Heart left ventricle (tissue), 16 donors: ENCODE measurements around the gene FUT2. TPM values are rescaled to one million over a fixed set of nuclear protein-coding genes. Genes with fewer than 3 reads are reported as not detected.
"Not testable (repeated sequence)": the region's sequence is repeated elsewhere in the genome, so short reads cannot be mapped to it uniquely, and the experiment has no call there.

Experiments used
- ATAC-seq, 4 donors: fragments of 200-7000 bp; cut with Tn5 transposase; one replicate each; pipeline ENCODE4 v1.9.1; 2020 to 2022; ENCODE audit warnings: moderate library complexity in 4 of 4, mild to moderate bottlenecking in 3 of 4, moderate number of reproducible peaks in 1 of 4
- DNase-seq, 5 donors: peaks; one replicate each; pipeline ENCODE4 v3.0.0-alpha.2; 2020
- H3K27ac ChIP-seq, 12 donors: fragments of 200-600 bp; sonication (generic) in 4 of 12; one replicate each; pipeline versions ENCODE4 v1.5.0 to v1.8.0; 2016 to 2022; ENCODE audit warnings: mild to moderate bottlenecking in 2 of 12
- H3K27me3 ChIP-seq, 9 donors: fragments of 200-600 bp; sonication (generic) in 2 of 9; one replicate each; pipeline versions ENCODE4 v1.5.1 to v1.8.0; 2016 to 2022; ENCODE audit warnings: mild to moderate bottlenecking in 3 of 9
- H3K36me3 ChIP-seq, 9 donors: fragments of 200-600 bp; sonication (generic) in 2 of 9; one replicate each; pipeline versions ENCODE4 v1.5.0 to v1.8.0; 2018 to 2022; ENCODE audit warnings: mild to moderate bottlenecking in 2 of 9
- H3K4me1 ChIP-seq, 12 donors: fragments of 200-600 bp; sonication (generic) in 4 of 12; one replicate each; pipeline versions ENCODE4 v1.5.0 to v1.8.0; 2016 to 2022; ENCODE audit warnings: mild to moderate bottlenecking in 3 of 12
- H3K4me3 ChIP-seq, 12 donors: fragments of 200-600 bp; sonication (generic) in 4 of 12; one replicate each; pipeline versions ENCODE4 v1.5.0 to v1.8.0; 2017 to 2022; ENCODE audit warnings: mild to moderate bottlenecking in 9 of 12, moderate library complexity in 4 of 12
- H3K9me3 ChIP-seq, 12 donors: fragments of 200-600 bp; sonication (generic) in 4 of 12; one replicate each; pipeline versions ENCODE4 v1.5.0 to v1.8.0; 2016 to 2022; ENCODE audit warnings: mild to moderate bottlenecking in 1 of 12
- POLR2A ChIP-seq, 2 donors: fragments of 450-650 bp; IDR thresholded peaks; one replicate each; pipeline ENCODE4 v1.6.1; 2017; ENCODE audit warnings: antibody characterized with exemption in 2 of 2, mild to moderate bottlenecking in 2 of 2, moderate library complexity in 2 of 2
- WGBS, 4 donors: extraction: QIAGEN DNeasy Blood & Tissue Kit in 2 of 4; methylation state at CpG; one replicate each; pipeline versions ENCODE4 v1.1.5 to v1.1.7; 2013 to 2018; 5-methylcytosine and 5-hydroxymethylcytosine counted together
- intact Hi-C, 10 donors: fragments of 100-400 bp; cut with DNase I; formaldehyde crosslinking; loops; one replicate each; pipeline versions ENCODE4 v1.11.1 to v1.14.2; 2022
- polyA plus RNA-seq, 2 donors: library from polyadenylated mRNA; stranded (reverse); fragments of 200-250 nt; gene quantifications; one replicate each; pipeline ENCODE4 v1.2.3, GENCODE V29; 2013
- total RNA-seq, 9 donors: library from RNA; depleted of rRNA in 2 of 9; stranded (reverse); fragments of >200 nt in 2 of 9; fragmentation: NEBNext Ultra II Directional in 3 of 9; extraction: Animal tissue kit (Norgen Biotek cat#: 25700) in 3 of 9; gene quantifications; one replicate each; pipeline versions ENCODE4 v1.1.0 to v1.2.4, GENCODE V29; 2016 to 2023
- TF ChIP-seq, protein P1 (sequence below), 12 donors: fragments of 200-600 bp; sonication (generic) in 4 of 12; IDR thresholded peaks; one replicate each; pipeline versions ENCODE4 v1.5.0 to v1.8.0; 2018 to 2022; ENCODE audit warnings: antibody characterized with exemption in 12 of 12, mild to moderate bottlenecking in 5 of 12
- donor health status: ischemic (EF 13 %, LVEDD 7.1; RV severe dilation, severe dysfunction).
- donor health status: healthy with polysubstance abuse.
- donor health status: DM: no; HTN: yes; CAD: no.
- donor health status: DM: no; HTN: no; CAD: no.
- donor health status: ischemic (EF 25% LVEDD 6.9; RV normal size, moderate dysfunction).
- donor health status: ischemic (EF 25% LVEDD 5.7; RV mildly dilated, moderate dysfunction).
- donor health status: healthy.
- donor health status: DM: yes; HTN: yes; CAD: no.
- donor health status: ischemic (EF 35%, LVEDD 5.7; RV mildly dilated, moderate dysfunction).
- donor health status: nonischemic (EF 11% LVEDD 7.7; RV severe dilation, severe dysfunction).
- donor health status: DM: yes; HTN: yes; CAD: no.
- donor health status: PGD.
- donor health status: ischemic (EF 29% LVEDD 5.4; RV normal size, mild dysfunction).
- donor health status: nonischemic (EF 23%, LVEDD 6.1; RV moderate dilation, normal function).

The FUT2 gene
- total and polyA plus RNA-seq, 11 donors: 0.14 to 0.19 TPM; not detected in 9

DNA sequence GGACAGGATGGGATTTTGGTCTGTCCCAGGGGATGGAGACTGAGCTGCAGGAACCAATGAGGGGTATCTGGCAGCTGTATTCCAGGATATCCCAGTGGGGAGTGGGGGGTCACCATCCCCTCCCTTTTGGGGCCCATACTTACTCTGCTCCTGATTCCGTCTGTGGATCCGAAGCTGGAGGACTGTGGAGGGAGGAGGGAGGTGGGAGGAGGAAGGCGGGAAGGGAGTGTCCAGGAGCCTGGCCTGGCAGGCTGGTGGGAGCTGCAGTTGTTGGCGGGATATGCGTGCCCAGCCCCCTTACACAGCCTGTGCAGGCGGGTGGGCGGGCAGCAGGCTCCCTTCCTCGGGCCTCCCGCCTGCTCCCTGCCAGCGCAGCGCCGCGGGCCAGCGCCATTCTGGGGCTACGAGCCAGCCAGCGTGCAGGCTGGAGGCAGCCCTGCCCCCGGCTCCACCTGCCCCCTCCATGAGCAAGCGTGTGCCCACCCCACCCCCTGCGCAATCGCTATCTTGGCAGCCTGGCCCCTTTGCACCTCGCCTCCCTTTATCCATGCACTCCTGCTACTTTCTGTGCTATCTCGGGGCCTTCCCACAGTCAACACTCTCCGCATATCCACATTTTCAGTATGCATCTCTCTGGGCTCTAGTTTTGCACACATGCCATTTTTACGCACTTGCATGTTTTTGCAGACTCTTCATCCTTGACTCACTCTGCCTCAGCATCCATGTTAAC lies 21.0 kb downstream of the FUT2 start:
- WGBS, 4 donors: 5 to 14% (median 7%) methylated on average over 12 to 24 of the region's 24 CpGs
- peaks cover 0 to 10% (median 0%) of the 10 kb centered on the region in 9 donors for H3K36me3 ChIP-seq
- ATAC-seq: peak in 3 of 4 donors; percentile 0 to 7 (median 3)
- H3K9me3 ChIP-seq: no peaks in the 10 kb centered on the region
- peaks cover 4 to 74% (median 49%) of the 10 kb centered on the region in 12 donors for H3K4me1 ChIP-seq
- H3K27me3 ChIP-seq: no peaks in the 10 kb centered on the region
- TF ChIP-seq POLR2A (IDR thresholded peaks at IDR 0.05): no peak
- TF ChIP-seq, protein P1, sequence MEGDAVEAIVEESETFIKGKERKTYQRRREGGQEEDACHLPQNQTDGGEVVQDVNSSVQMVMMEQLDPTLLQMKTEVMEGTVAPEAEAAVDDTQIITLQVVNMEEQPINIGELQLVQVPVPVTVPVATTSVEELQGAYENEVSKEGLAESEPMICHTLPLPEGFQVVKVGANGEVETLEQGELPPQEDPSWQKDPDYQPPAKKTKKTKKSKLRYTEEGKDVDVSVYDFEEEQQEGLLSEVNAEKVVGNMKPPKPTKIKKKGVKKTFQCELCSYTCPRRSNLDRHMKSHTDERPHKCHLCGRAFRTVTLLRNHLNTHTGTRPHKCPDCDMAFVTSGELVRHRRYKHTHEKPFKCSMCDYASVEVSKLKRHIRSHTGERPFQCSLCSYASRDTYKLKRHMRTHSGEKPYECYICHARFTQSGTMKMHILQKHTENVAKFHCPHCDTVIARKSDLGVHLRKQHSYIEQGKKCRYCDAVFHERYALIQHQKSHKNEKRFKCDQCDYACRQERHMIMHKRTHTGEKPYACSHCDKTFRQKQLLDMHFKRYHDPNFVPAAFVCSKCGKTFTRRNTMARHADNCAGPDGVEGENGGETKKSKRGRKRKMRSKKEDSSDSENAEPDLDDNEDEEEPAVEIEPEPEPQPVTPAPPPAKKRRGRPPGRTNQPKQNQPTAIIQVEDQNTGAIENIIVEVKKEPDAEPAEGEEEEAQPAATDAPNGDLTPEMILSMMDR (IDR thresholded peaks at IDR 0.05): no peak
- DNase-seq: peak in 4 of 5 donors; percentile 71 to 78 (median 74)
- intact Hi-C loops: loop anchor here in 2 of 10 donors (5.0 to 10.0 kb wide), 2 partner anchors 69 to 72 kb away; partner anchors contain the start of gene CA11 (in 2 of the 2)
- H3K4me3 ChIP-seq: peak overlapping the region in 9 of 12 donors; percentile 36 to 79 (median 61)
- H3K27ac ChIP-seq: peak overlapping the region; percentile 30 to 91 (median 87)

GRCh38 chr19:48718106-48718505 lies 22.3 kb downstream of the FUT2 start:
- H3K27me3 ChIP-seq, H3K4me3 ChIP-seq, DNase-seq, H3K9me3 ChIP-seq, ATAC-seq: not testable (repeated sequence)
- Histone ChIP-seq H3K36me3 (peaks cover 0 to 24% (median 4%) of the 10 kb centered on the region in 9 donors), H3K27ac (peak overlapping the region in 5 of 12 donors; percentile 15 to 90 (median 84)), H3K4me1 (peaks cover 4 to 74% (median 47%) of the 10 kb centered on the region in 12 donors)
- intact Hi-C loops: loop anchor here in 2 of 10 donors (5.0 to 10.0 kb wide), 2 partner anchors 71 to 73 kb away; partner anchors contain the start of gene CA11 (in 2 of the 2)
- 92 to 96% (median 95%) methylated on average over 13 of the region's 13 CpGs for WGBS, 4 donors

GRCh38 chr19:48718711-48719231 lies 23.0 kb downstream of the FUT2 start:
- WGBS, 4 donors: 43 to 60% (median 57%) methylated on average over 14 to 15 of the region's 15 CpGs
- H3K4me3 ChIP-seq: peak overlapping the region in 2 of 12 donors; percentile 3 to 69
- peak in 4 of 5 donors; percentile 36 to 56 (median 48) for DNase-seq
- TF ChIP-seq, protein P1 (IDR thresholded peaks at IDR 0.05): no peak
- no peak for TF ChIP-seq POLR2A (IDR thresholded peaks at IDR 0.05)
- no peaks in the 10 kb centered on the region for H3K27me3 ChIP-seq
- intact Hi-C loops: loop anchor here in 2 of 10 donors (5.0 to 10.0 kb wide), 2 partner anchors 71 to 74 kb away; partner anchors contain the start of gene CA11 (in 2 of the 2)
- peaks cover 4 to 68% (median 43%) of the 10 kb centered on the region in 12 donors for H3K4me1 ChIP-seq
- peak overlapping the region; percentile 3 to 94 (median 87) for H3K27ac ChIP-seq
- ATAC-seq: no peak
- no peaks in the 10 kb centered on the region for H3K9me3 ChIP-seq
- peaks cover 0 to 30% (median 4%) of the 10 kb centered on the region in 9 donors for H3K36me3 ChIP-seq

DNA sequence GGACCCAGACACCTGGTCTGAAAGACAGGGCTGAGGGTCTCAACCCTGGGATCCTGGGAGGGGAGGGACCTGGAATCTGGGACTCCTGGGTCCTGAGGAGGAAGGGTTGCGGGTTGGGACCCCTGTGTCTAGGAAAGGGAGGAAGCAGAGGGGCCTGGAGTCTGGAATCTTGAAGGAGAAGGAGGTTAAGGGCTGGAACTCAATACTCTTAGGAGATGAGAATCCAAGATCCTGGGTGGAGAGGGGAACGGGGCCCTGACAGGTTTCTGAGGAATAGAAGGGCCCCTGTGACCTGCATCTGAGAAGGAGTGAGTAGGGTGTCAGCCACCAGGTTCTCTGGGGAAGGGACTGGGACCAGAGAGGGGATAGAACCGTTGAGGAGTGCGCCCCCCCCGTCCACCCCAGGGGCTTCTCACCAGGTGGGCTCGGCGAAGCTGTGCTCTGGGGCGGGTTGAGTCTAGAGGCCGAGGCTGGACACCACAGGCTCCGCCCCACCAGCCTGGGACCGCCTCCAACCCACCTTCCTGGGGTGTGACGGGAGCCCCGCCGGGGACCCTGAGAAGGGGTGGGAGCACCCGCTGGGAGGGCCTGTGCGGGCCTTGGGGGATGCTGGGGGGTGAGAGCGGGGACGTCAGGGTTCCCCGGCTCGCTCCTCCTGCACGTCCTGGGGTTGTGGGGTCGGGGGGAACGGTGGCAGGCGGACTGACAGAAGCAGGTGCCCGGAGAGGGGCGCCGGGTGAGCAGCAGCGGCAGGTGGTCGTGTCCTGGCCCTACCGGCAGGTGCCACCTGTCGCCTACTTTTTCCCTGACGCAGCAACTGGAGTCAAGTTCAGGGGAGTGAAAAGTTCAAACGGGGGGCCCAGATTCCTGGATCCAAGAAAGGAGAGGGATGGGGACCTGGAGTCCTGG lies 23.7 kb downstream of the FUT2 start, which contains the start of gene MAMSTR:
Gene MAMSTR, minus strand, starts transcription at position 463 of the 909 bp plus-strand sequence. CDS start 694 bp downstream, outside the sequence.
- Histone ChIP-seq H3K36me3 (peaks cover 0 to 38% (median 10%) of the 10 kb centered on the region in 9 donors), H3K9me3 (no peaks in the 10 kb centered on the region), H3K4me1 (peaks cover 10 to 75% (median 48%) of the 10 kb centered on the region in 12 donors), H3K27ac (peak within 1 kb of the TSS; percentile 19 to 94 (median 87)), H3K4me3 (peak within 1 kb of the TSS in 11 of 12 donors; percentile 42 to 71 (median 62)), H3K27me3 (no peaks in the 10 kb centered on the region)
- DNase-seq: peak in 4 of 5 donors; percentile 33 to 52 (median 47)
- 63 to 78% (median 71%) methylated on average over 27 to 33 of the region's 33 CpGs for WGBS, 4 donors
- intact Hi-C loops: loop anchor here in 3 of 10 donors (5.0 to 10.0 kb wide), 3 partner anchors 45 to 75 kb away; partner anchors contain the start of genes CA11 (in 2 of the 3) and NTN5 (in 1 of the 3)
- TF ChIP-seq, protein P1 (IDR thresholded peaks at IDR 0.05): no peak
- no peak for TF ChIP-seq POLR2A (IDR thresholded peaks at IDR 0.05)
- ATAC-seq: peak in 1 of 4 donors; percentile 3
